Esophagus squamous epithelium (tissue), 5 donors: Measurements from ENCODE around the gene TEKT1. TPM values are rescaled to one million over a fixed set of nuclear protein-coding genes. Genes with fewer than 3 reads are reported as not detected.

ENCODE experiments used
- DNase-seq: peaks from one replicate; lab custom pipeline; 2025; lab: John Stamatoyannopoulos, UW
- H3K27ac ChIP-seq, 4 donors: fragments of 200-600 bp; sonication (generic); one replicate each; pipeline ENCODE4 v1.5.1; 2016 to 2019; ENCODE audit warnings: mild to moderate bottlenecking in 1 of 4
- H3K27me3 ChIP-seq, 4 donors: fragments of 200-600 bp; sonication (generic); 1 replicate in 3 of 4; 2 replicates in 1 of 4; pipeline versions ENCODE4 v1.5.1 to v1.6.0; 2017 to 2021; ENCODE audit warnings: antibody characterized with exemption in 1 of 4
- H3K36me3 ChIP-seq, 3 donors: fragments of 200-600 bp; sonication (generic); one replicate each; pipeline ENCODE4 v1.5.1; 2016 to 2019
- H3K4me1 ChIP-seq, 3 donors: fragments of 200-600 bp; sonication (generic); one replicate each; pipeline ENCODE4 v1.5.1; 2017 to 2019
- H3K4me3 ChIP-seq, 4 donors: fragments of 200-600 bp; sonication (generic); 1 replicate in 3 of 4; 2 replicates in 1 of 4; pipeline ENCODE4 v1.5.1; 2016 to 2019; ENCODE audit warnings: mild to moderate bottlenecking in 2 of 4, moderate library complexity in 1 of 4
- H3K9me3 ChIP-seq, 3 donors: fragments of 200-600 bp; sonication (generic); one replicate each; pipeline ENCODE4 v1.5.1; 2016 to 2019
- POLR2A ChIP-seq, 4 donors: fragments of 450-650 bp; IDR thresholded peaks; one replicate each; pipeline ENCODE4 v1.6.1; 2017; ENCODE audit warnings: antibody characterized with exemption in 4 of 4, mild to moderate bottlenecking in 4 of 4, moderate library complexity in 3 of 4
- WGBS, 2 donors: methylation state at CpG; one replicate each; pipeline ENCODE4 v1.1.5; 2018; 5-methylcytosine and 5-hydroxymethylcytosine counted together
- intact Hi-C: fragments of 100-400 bp; cut with DNase I; formaldehyde crosslinking; loops from one replicate; pipeline ENCODE4 v1.15.0; 2022
- total RNA-seq, 4 donors: library from RNA; depleted of rRNA; stranded (reverse); fragments of >200 nt; gene quantifications; one replicate each; pipeline ENCODE4 v1.1.0, GENCODE V29; 2016
- TF ChIP-seq, protein P1 (sequence below), 6 experiments: fragments of 450-650 bp in 4 of 6; fragments of 200-600 bp in 2 of 6; sonication (generic) in 2 of 6; IDR thresholded peaks; one replicate each; pipeline ENCODE4 v1.5.1; 2016 to 2019; ENCODE audit warnings: antibody characterized with exemption in 6 of 6, mild to moderate bottlenecking in 4 of 6, moderate library complexity in 4 of 6
- donor health status: DM: yes; HTN: yes; CAD: no.

Gene TEKT1
- total RNA-seq, 4 donors from 2014 or later = not detected

DNA sequence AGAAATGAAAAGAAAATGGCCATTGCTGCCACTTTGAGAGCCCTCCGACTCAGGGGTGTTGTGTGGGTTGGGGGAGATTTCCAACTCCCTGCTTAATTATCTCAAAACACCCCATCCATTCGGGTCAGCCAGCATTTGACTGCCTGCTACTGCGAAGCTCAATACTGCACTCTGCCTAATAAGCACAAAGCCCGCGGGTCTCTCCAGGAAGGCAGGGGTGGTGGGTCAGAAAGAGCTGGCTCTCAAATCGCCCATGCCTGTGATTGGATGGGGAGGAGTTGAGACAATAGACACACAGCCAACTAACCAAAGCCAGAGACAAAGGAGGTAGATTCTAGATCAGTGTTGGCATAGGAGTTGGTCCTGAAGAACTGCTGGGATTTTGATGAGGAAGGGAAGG lies 78.0 kb downstream of the TEKT1 start:
- Histone ChIP-seq H3K9me3 (no peaks in the 10 kb centered on the region), H3K4me3 (no peak overlapping the region), H3K4me1 (peaks cover 21 to 65% (median 26%) of the 10 kb centered on the region in 3 donors), H3K36me3 (peaks cover 0 to 8% (median 0%) of the 10 kb centered on the region in 3 donors), H3K27me3 (no peaks in the 10 kb centered on the region), H3K27ac (peak overlapping the region; percentile 59 to 86 (median 82))
- no peak for DNase-seq
- WGBS, 2 donors = 58 to 78% methylated on average over 5 to 6 of the region's 6 CpGs
- TF ChIP-seq POLR2A (IDR thresholded peaks at IDR 0.05) = no peak
- TF ChIP-seq, protein P1, sequence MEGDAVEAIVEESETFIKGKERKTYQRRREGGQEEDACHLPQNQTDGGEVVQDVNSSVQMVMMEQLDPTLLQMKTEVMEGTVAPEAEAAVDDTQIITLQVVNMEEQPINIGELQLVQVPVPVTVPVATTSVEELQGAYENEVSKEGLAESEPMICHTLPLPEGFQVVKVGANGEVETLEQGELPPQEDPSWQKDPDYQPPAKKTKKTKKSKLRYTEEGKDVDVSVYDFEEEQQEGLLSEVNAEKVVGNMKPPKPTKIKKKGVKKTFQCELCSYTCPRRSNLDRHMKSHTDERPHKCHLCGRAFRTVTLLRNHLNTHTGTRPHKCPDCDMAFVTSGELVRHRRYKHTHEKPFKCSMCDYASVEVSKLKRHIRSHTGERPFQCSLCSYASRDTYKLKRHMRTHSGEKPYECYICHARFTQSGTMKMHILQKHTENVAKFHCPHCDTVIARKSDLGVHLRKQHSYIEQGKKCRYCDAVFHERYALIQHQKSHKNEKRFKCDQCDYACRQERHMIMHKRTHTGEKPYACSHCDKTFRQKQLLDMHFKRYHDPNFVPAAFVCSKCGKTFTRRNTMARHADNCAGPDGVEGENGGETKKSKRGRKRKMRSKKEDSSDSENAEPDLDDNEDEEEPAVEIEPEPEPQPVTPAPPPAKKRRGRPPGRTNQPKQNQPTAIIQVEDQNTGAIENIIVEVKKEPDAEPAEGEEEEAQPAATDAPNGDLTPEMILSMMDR (IDR thresholded peaks at IDR 0.05) = no peak
- intact Hi-C loops = no loop called here

DNA sequence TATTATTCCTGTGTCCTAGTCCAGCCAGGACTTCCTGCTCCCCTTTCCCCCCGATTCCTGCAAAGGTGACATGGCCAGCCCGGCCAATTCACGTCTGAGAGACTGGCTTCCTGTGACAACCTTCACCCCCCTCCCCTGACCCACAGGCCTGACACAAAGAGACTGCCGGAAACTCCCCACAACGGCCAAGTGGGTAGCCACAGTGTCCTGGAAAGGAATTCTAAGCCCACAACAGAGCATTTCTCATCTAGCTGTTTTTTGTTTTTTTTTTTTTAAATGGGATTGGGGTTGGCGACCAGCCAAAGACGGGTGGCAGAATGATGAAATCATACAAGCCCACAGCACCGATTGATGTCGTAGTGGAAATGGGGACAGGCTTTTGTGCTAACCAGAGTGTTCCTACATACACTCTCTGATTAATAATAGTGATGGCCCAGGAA lies 78.5 kb downstream of the TEKT1 start:
- no peak for TF ChIP-seq POLR2A (IDR thresholded peaks at IDR 0.05)
- TF ChIP-seq, protein P1 (IDR thresholded peaks at IDR 0.05) = no peak
- peak overlapping the region; percentile 59 to 86 (median 82) for H3K27ac ChIP-seq
- intact Hi-C loops = no loop called here
- peaks cover 0 to 3% (median 0%) of the 10 kb centered on the region in 3 donors for H3K36me3 ChIP-seq
- H3K27me3 ChIP-seq = no peaks in the 10 kb centered on the region
- peaks cover 21 to 60% (median 25%) of the 10 kb centered on the region in 3 donors for H3K4me1 ChIP-seq
- 33 to 40% methylated on average over 9 of the region's 9 CpGs for WGBS, 2 donors
- H3K9me3 ChIP-seq = no peaks in the 10 kb centered on the region
- H3K4me3 ChIP-seq = no peak overlapping the region
- no peak for DNase-seq

DNA sequence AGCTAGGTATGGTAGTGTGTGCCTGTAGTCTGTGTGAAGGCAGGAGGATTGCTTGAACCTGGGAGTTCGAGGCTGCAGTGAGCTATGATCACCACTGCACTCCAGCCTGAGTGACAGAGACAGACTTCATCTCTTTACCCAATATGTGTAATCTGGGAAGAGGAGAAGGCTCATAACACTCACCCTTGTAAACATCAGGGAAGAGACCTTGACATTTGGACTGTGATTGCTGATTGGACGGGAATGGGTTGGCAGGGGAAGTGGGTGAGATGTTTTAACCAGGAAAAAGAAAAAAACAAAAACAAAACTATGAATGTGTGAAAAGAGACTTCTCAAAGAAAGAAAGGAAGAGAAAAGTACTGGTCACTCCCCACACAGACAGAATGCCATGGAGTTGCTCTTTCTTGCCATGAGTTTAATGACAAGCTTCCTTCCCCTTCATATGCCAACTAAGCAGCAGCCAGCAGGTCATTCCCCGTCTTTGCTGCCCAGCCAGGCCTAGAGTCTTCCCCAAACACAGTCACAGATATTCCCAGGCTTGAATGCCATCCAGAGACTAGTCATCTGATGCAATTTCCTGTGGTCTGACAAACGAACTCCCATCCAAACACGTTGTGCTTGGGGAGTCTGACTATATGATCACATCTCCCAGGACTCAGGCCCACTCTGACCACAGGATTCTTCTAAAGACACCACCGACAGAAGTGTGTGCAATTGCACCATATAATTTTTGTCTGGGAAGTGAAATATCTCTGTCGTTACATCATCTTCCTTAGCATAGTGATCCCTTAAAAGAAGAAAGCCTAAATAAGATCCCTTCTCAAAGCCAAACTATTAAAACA lies 79.2 kb downstream of the TEKT1 start:
- H3K36me3 ChIP-seq = no peaks in the 10 kb centered on the region
- WGBS, 2 donors = 36 to 49% methylated on average over 7 of the region's 7 CpGs
- H3K4me3 ChIP-seq = no peak overlapping the region
- peak overlapping the region; percentile 59 to 86 (median 82) for H3K27ac ChIP-seq
- no peaks in the 10 kb centered on the region for H3K9me3 ChIP-seq
- intact Hi-C loops = no loop called here
- H3K27me3 ChIP-seq = no peaks in the 10 kb centered on the region
- TF ChIP-seq, protein P1 (IDR thresholded peaks at IDR 0.05) = peak in 1 of 6 experiments; percentile 13
- TF ChIP-seq POLR2A (IDR thresholded peaks at IDR 0.05) = no peak
- H3K4me1 ChIP-seq = peaks cover 18 to 53% (median 20%) of the 10 kb centered on the region in 3 donors
- DNase-seq = no peak

DNA sequence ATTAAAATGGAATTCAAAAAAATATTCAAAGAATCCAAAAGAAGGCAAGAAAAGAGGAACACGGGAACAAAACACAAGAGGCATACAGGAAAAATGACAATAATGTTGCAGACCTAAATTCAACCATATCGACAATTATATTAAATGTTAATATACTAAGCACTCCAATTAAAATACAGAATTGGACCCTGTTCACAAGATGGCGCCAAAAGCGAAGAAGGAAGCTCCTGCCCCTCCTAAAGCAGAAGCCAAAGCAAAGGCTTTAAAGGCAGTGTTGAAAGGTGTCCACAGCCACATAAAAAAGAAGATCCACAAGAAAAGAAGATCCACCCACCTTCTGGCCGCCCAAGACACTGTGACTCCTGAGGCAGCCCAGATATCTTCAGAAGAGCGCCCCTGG lies 82.0 kb downstream of the TEKT1 start:
- DNase-seq = no peak
- TF ChIP-seq, protein P1 (IDR thresholded peaks at IDR 0.05) = no peak
- no peak for TF ChIP-seq POLR2A (IDR thresholded peaks at IDR 0.05)
- Histone ChIP-seq H3K36me3 (no peaks in the 10 kb centered on the region), H3K4me1 (peaks cover 5 to 28% (median 6%) of the 10 kb centered on the region in 3 donors), H3K27ac (no peak overlapping the region), H3K4me3 (no peak overlapping the region), H3K9me3 (no peaks in the 10 kb centered on the region), H3K27me3 (no peaks in the 10 kb centered on the region)
- 74 to 80% methylated on average over 6 of the region's 6 CpGs for WGBS, 2 donors
- intact Hi-C loops = no loop called here

DNA sequence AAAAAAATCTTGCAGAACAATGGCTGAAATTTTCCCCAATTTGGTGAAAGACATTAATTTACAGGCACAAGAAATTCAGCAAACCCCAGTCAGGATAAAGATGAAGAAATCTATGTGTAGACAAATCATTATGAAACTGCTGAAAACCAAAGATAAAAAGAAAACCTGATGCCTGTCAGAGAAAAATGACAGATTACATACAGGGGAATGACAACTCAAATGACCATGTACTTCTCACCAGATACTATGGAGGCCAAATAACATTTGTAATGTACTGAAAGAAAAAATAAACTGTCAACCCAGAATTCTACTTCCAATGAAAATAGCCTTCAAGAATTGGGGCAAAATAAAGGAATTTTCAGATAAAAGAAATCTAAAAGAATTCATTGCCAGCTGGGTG lies 82.9 kb downstream of the TEKT1 start:
- TF ChIP-seq, protein P1 (IDR thresholded peaks at IDR 0.05) = no peak
- no peak for TF ChIP-seq POLR2A (IDR thresholded peaks at IDR 0.05)
- Histone ChIP-seq H3K27ac (no peak overlapping the region), H3K27me3 (peaks cover 0 to 5% (median 0%) of the 10 kb centered on the region in 4 donors), H3K4me1 (peaks cover 4 to 21% (median 5%) of the 10 kb centered on the region in 3 donors), H3K36me3 (no peaks in the 10 kb centered on the region), H3K4me3 (no peak overlapping the region), H3K9me3 (no peaks in the 10 kb centered on the region)
- DNase-seq = no peak
- intact Hi-C loops = no loop called here
